IPS-NIHi11 (cell line): ENCODE data around the gene ZNF322.
A peak's percentile ranks its signal among the peaks of the same experiment; 100 is the strongest.

Experiments
- DNase-seq: peaks from one replicate; pipeline ENCODE4 v3.0.0; 2012; ENCODE audit warnings: mixed read lengths, low spot score

The ZNF322 gene

DNA sequence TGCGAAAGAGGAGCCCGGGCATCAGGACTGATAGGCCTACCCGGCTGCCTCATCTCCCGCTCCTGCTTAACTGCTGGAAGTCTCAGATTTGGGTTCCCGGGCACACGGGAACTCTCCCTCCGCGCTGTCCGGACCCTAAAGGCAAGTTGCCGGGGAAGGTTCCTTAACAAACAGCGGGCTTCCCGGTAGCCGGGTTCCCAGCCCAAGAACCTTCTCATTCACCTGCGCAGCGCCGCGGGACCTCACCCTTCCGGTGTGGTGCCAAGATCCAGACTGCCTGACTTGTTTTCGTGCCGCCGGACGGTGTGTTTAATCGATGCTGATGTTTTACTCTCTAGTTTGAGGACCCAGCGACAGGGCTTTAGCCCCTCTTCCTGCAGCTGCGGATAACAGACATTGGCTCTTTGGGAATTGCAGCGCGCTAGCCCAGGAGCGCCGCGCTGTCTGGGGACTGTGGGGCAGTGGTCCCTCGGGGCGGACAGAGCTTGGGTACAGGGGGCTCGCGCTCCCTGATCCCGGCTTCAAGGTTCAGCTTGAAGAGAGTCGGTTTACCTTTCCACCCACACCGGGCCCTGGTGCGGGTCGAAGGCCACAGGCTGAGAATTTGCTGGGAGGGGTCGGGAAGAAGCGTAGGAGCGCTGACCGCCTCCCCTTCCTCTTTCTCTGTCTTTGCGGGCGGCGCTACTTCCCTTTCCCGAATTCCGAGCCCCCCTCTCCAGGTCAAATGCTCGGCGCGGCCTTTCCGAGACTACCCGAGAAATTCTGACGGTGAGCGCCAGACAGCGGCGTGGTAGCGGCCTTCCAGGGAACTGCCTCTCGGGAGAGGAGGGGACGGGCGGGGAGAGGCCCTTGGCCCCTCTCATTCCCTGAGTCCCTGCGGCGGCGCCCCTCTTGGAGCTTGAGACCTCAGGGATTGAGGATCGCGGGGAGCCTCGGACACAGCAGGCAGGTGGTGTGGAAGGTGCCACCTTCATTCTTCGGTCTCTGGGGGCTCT is 45.6 kb downstream of the ZNF322 start:
- DNase-seq, result peak; percentile 60

DNA sequence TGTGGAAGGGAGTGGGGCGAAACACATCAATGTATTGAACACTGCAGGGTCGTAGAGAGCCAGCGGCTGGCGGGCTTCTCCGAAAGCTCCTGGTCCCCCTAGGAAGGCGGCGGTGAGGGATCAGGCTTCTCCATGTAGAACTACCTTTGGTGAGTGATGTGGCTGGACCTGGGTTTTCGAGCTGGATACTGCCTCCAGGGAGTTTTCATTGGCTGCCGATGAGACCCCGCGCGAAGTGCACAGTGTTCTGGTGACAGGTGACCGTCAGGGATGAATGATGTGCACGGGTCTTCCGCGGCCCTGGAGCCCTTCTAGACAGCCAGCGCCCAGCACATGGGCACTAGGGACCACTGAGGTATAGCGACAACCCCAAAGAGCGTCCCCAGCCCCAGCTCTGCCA is 46.3 kb downstream of the ZNF322 start:
- DNase-seq, result no peak

DNA sequence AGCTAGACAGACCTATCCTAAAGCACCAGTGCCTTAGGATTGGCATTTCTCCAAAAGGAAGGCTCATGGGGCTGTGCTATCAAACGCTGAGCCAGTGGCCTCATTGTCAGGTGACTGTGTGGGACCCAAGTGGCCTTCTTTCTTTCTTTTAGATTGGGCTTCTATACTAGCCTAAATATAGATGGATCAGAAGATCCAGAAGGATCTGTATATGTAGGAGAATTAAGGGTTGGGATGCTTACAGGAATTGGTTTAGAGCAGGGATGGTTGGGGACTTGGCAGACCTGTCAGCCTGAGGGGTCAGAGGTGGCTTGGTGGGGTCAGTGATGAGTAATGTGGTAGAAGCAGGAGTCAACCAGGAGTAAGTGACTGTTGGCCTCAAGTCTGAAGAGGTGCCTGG is 47.9 kb downstream of the ZNF322 start:
- DNase-seq, result no peak

DNA sequence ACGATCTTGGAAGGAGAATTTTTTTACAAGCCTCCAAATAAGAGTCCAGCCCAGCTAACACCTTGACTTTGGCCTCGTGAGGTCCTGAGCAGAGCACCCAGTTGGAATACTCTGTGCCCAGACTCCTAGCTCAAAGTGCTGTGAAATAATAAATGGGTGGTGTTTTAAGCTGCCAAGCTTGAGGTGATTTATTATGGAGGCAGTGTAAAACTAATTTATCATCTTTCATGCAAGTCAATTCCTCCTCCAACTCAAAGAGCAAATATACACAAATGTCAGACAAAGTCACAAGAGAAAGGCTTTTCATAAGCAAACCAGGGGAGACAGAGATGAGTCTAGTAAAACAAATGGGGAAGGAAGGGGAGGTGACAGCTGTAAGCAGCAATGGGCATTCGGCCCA is 50.1 kb downstream of the ZNF322 start:
- no peak for DNase-seq

DNA sequence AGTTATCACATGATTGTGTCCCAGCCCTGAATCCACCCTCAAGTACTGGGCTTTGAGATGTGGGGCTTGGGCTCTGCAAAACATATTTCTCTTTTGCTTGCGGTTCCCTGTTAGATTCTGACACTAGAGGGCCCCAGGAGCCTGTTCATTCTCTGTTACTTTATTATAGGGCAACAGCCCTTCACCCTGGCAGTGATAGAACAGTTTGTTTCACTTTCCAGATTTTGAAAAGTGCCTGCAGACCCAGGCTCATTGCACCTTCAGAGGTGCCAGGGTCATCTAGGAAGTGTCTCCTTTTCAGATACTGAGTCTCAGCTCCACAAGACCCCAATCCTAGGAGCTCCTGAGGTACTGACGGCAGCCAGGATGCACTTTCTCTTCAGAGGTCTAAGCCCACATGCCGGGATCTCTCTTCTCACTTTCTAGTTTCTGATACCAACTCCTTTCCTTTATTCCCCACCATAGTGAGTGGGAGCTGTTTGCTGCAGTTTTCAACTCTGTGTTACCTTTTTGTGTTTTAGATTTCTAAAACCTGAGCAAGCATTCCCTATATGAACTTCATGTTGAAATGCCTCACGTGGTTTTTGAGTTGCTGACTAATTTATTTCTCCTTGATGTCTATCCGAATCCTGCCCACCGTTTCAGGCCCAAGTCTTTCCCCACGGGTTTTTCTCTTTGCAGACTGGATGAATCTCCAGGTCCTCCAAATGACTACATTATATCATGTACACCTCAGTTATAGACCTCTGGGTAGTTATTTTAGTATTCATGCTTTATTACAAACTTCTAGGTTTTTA is 51.9 kb downstream of the ZNF322 start:
- peak; percentile 55 for DNase-seq

DNA sequence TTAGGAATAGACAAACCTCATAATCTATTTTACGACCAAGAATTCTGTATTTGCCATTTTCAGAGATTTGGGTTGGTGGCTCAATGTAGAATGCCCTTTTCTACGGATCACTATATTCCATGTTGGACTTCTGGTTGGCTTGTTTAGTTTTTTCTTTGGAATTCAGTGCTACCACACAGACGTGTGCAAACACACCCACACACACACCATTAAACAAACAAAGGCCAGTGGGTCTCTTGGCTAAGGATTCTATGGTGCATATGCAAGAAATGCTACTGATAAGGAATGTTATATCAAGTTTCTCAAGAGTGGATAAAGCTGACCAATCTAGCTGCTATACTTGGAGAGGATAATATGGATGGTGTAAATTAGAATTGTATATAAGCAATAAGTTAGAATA is 54.7 kb downstream of the ZNF322 start:
- DNase-seq, result no peak

DNA sequence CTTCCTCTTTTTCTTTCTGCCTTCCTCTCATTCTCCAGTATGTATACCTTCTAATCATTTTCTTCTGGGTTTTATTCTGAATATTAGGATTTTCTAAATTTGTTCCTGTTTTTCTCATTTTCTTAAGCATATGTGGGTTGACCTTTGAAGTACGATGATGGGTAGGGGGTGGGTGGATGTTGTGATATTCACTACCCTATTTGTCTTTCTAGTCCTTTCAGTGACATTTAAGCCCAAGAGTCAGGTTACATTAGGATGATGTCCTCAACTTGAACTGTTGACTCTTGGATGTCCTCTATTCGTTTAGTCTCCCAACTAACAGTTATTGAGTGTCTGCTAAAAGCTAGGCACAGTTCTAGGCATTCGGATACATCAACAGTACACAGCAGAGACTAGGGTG is 55.5 kb downstream of the ZNF322 start:
- DNase-seq, result no peak

DNA sequence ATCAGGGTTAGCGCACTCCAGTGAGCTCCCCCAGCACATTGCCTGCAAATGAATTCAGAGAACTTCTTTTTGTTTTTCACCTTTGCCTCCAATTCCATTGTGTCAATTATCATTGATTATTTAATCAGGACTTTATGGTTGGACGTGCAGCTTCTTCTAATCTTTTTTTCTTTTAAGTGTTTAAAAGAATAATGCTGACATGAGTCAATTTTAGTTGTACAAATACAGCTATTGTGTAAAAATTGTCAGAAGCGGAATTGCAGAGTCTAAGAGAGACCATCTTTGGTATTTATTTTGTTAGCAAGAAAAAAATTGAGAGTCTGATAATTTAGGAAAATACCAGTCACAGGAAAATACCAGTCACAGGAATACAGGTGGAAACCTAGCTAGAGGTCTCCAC is 57.3 kb downstream of the ZNF322 start:
- DNase-seq, result no peak

DNA sequence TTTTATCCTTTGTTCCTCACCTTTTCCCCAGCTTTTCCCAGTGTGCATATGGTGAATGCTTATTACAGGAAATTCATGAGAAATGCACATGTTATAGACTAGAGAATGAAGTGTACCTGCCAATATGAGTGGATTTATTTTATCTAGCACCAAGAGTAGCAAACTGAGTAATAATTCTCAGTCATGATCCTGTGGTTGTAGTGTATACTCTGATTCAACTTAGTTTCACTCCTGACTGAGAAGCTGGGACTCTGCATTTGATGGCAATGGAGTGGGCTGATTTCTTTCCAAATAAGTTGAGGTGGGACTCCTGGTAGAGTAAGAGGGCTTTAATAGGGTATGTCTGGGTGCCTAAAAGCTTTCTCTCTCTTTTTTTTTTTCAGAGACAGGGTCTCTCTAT is 58.8 kb downstream of the ZNF322 start:
- no peak for DNase-seq

DNA sequence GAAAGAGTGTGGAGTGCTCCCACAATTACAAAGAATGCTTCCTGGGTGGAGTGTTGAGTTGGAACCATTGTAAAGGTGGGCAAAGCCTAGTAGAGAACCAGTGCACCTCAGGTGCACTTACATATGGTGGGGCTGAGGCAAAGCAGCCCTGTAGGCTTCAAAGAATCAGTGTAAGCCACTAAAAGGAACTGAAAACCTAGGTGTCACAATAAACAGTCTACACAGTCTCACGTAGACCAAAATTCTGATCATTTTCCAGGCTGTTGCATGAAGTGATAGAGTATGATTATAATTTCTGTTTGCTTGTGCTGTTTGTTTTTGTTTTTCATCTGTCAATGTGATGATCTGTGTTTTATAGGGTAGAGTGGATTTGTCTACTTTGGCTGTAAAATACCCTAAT is 60.0 kb downstream of the ZNF322 start:
- DNase-seq, result no peak

DNA sequence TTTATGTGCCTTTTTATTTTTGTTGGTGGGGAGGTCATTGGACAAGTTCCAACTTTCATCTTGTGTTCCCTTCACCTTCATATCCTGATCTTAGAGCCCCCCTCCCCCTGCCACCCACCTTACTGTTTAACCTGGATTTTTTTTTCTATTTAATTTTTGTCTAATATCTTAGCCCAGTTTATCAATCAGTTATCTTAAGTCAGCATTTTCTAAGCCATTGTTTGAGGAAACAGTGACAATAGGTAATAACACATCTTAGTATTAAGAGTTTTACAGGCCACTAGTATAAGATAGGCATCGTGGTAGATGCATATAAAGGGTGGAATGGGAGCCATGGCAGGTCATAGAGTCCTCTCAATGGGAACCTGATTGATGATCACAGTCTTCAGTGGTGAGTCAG is 60.4 kb downstream of the ZNF322 start:
- DNase-seq, result no peak

DNA sequence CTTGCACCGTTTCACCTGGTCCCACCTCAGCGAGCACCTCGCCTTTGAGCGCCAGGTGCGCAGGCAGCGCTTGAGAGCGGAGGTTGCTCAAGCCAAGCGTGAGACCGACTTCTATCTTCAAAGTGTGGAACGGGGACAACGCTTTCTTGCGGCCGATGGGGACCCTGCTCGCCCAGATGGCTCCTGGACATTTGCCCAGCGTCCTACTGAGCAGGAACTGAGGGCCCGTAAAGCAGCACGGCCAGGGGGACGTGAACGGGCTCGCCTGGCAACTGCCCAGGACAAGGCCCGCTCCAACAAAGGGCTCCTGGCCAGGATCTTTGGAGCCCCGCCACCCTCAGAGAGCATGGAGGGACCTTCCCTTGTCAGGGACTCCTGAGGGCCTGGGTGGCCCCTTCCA is 61.3 kb downstream of the ZNF322 start:
- no peak for DNase-seq

DNA sequence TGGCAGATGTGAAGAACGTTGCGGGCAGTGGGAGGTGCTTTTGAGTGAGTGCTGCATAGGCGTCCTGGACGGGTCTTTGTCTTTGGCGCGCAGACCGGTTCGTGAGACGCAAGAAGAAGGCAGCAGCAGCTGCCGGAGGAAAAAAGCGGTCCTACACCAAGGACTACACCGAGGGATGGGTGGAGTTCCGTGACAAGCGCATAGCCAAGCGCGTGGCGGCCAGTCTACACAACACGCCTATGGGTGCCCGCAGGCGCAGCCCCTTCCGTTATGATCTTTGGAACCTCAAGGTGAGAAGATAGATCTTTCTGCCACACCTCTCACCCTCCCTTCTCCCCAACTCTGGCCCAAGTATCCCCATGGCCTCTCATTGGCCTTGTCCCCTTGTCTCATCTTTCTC is 61.7 kb downstream of the ZNF322 start:
- DNase-seq, result no peak

DNA sequence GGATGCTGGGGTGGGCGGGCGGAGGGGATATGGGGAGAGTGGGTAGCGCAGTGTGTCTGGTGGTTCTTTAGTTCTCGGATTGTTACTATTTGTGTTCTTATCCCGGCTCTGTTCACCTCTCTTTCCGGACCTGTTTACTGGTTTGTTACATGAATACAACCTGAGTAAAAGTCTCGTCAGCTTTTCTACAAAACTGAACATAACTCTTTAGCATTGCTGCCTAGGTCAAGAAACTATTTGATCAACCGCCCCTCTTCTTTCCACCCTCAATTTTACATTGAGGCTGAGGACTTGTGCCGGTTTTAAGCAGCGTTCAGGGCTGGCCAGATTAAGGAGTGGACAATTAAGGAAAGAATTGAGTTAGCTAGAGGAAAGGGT is 62.2 kb downstream of the ZNF322 start:
- DNase-seq, result no peak

DNA sequence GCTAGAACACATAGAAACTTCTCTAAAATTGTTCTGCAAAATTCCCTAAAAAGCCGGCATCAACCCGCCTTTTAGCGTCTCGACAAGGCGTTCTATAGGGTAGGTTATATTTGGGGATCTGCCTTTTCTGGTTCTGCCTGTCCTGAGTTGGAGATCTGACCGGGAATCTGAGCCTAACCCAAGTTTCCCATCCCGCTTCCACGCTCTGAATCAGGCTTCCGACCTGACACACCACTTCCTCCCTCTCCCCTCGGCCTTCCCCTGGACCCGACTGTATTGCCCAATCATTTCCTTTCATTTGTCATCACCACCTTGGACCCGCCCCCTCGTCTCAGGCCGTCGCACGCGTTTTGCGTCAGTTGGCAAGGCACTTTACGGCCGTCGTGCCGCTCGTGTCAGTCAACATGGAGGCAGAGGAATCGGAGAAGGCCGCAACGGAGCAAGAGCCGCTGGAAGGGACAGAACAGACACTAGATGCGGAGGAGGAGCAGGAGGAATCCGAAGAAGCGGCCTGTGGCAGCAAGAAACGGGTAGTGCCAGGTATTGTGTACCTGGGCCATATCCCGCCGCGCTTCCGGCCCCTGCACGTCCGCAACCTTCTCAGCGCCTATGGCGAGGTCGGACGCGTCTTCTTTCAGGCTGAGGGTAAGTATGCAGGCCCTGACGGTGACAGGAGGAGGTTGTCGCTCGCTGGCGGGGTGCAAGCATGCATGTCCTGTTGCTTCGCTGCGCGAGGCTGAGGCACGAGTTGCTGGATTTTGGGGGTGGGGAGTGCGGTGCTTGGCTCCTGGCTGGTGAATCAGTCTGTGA is 62.8 kb downstream of the ZNF322 start, which contains the start of gene ABT1:
TSS of gene ABT1 (plus strand) at position 375 of the 810 bp plus-strand sequence. CDS start at position 405, 30 bp downstream.
- DNase-seq, result peak; percentile 99

DNA sequence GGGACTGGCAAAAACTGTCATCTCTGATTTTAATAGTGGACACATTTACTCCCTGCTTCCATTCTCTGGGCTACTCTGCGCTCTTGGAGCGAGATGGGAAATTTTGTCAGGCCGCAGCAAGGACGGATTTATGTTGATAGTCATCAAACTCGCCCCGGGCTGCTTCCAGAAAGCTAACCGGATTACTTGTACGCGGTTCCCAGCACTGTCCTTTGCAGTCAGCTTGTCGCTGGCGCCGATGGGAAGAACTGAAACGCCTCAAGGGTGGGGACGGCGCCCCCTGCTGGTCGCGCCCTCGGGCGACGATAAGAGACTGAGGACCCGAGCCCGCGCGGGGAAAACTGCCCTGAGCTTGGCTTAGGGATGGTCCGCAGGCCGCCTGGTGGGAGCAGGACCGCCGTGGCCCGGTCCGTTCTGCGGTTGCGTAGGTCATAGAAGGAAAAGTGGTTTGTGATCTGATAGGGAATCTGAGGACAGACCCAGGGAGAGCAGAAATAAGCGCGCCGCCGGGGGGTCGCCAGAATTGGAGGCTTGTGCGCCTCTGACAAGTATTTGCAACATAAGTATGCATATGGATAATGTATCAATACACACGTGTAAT is 63.8 kb downstream of the ZNF322 start:
- DNase-seq, result peak; percentile 81

DNA sequence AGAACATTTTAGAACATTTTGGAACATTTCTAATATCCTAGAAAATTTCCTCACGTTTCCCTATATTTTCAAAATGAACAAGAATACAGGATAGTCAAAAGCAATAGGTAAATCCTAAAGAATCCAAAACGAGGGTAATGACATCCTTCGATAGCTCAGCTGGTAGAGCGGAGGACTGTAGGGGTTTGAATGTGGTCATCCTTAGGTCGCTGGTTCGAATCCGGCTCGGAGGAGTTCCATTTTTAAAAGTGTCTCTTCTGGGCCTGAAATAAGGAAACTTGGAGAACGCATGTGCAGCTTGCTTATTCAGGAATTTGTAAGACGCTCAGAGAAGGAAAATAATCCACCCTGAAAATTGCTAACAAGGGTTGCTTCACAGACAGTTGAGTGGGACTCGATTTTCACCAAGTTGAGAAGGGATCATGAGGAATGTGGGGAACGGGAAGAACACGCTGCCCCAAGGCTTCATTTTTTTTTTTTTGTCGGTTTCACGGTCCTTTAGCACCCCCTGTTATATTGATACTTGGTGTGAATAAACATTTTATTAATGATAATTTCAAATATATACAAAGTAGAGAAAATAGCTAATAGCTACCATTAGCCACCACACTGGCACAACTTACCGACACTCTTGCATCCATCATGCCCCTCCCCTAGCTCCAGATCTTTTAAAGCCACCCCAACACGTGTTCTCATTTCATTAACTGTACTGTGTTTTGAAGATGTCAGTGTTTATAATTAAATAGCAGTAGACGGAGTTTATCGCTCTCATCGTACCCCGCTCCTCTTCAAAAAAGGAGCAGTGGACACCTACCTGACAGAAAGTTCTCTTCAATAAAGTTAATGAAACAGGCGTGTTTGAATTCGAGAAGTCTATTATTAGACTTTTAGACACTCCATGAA is 64.6 kb downstream of the ZNF322 start:
- peak; percentile 37 for DNase-seq

DNA sequence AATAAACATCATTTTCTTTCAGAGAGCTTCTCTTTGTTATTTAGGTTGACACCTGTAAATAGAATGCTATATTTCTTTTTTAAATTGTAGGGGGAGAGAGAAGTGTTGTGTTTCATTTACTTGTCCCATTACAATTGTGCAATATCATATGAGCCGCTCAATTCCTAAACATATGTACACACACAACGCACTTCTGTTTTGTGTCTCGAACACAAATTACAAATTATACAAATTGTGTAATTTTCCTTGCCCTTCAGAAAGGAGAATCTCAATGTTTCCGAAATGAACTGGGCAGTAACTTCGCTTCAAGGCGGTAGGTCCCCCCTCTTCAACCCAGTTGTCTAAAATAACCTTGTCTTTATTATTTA is 65.4 kb downstream of the ZNF322 start:
- DNase-seq, result no peak

DNA sequence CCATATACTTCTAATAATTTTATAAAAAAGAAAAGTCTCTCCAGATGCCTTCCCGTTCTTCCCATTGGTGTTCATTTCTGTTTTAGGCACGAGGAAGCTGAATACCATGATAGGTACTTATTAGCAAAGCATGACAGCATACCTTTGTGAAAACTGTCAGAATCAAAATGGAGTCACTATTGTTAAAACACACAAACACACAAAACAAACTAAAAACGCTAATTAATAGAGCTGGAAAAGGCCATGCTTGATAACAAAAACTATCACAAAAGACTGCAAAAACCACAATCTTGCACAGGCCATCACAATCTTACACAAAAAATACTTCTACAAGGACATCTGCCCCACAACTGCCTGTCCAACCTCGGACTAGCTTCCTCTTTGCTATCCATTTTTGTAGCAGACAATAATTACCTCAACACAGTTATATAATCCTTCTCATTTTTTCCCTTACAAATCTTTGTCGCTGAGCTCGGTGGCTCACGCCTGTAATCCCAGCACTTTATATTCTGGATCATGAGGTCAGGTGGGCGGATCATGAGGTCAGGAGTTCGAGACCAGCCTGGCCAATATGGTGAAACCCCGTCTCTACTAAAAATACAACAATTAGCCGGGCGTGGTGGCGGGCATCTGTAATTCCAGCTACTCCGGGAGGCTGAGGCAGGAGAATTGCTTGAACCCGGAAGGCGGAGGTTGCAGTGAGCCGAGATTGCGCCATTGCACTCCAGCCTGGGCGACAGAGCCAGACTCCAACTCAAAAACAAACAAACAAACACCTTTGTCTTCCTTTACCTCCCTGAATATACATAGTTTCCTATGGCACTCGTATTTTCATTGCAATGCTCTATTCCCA is 66.0 kb downstream of the ZNF322 start:
- DNase-seq, result no peak

DNA sequence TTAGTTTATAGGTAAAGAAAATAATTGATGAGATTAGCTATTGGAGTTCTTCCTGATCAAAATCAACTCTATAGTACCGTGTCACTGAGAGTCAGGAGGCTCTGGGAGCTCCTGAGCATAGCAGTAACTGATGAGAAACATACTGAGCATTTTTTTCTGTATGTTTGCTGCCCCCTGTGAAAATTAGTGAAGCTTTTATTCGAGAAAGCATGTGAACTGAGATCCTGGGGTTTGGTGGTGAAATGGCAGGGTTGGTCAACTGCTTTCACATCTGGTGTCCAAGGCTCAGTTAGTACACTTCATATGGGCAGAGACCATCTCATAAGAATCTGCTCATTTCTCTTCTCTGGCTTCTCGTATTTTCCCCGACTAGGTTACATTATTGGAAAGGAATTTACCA is 66.9 kb downstream of the ZNF322 start:
- no peak for DNase-seq
